ENCODE results near the gene PLEKHA7.

- TF ChIP-seq TAF1 (IDR thresholded peaks at IDR 0.05; ENCODE audit: borderline replicate concordance, low read depth, low read length), result no peak
- no peak for TF ChIP-seq POLR2A (IDR thresholded peaks at IDR 0.05; ENCODE audit: low read depth, low read length)
Observed at GRCh38 chr11:16859651-16860050, 154.6 kb downstream of the PLEKHA7 start.

All from GM12892 (cell line).